Astrocyte of the cerebellum (primary cell): Measurements from ENCODE around the gene CNTNAP2.

Experiments used
- DNase-seq: peaks from one replicate; pipeline ENCODE4 v3.0.0-alpha.2; 2011; ENCODE audit warnings: low read depth
- H3K4me3 ChIP-seq: 2 replicates; pipeline ENCODE4 v1.5.1; 2011; ENCODE audit warnings: mild to moderate bottlenecking, low read depth, low read length, moderate library complexity
- in situ Hi-C: cut with HindIII; loops from 2 replicates; pipeline ENCODE4 v1.10.0; 2017; ENCODE audit warnings: low sequenced_read_pairs
- TF ChIP-seq, protein P1 (sequence below): IDR thresholded peaks from 2 replicates; pipeline ENCODE4 v1.5.1; 2012; ENCODE audit warnings: low read length, low read depth, moderate library complexity, mild to moderate bottlenecking; ENCODE audit errors: missing control alignments

The CNTNAP2 gene

DNA sequence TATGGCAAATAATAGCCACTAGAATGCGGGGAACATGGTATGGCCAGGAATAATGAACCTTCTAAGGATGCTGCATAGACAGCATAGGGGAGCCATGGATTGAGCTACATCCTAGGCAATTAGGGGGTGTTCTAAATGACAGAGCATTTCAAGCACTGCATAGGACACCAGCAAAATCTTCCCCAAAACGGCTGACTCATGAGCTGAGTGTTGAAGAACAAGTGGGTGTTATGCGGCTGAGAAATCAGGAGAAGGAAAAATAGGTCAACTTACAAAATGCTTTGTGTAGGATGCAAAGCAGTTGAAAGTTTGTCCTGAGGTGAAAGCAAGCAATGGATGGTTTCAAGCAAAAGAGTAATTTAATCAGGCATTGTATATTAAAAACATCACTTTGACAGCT is 1450.4 kb downstream of the CNTNAP2 start:
- no peak for DNase-seq
- H3K4me3 ChIP-seq = no peak overlapping the region
- in situ Hi-C loops = no loop called here
- TF ChIP-seq, protein P1, sequence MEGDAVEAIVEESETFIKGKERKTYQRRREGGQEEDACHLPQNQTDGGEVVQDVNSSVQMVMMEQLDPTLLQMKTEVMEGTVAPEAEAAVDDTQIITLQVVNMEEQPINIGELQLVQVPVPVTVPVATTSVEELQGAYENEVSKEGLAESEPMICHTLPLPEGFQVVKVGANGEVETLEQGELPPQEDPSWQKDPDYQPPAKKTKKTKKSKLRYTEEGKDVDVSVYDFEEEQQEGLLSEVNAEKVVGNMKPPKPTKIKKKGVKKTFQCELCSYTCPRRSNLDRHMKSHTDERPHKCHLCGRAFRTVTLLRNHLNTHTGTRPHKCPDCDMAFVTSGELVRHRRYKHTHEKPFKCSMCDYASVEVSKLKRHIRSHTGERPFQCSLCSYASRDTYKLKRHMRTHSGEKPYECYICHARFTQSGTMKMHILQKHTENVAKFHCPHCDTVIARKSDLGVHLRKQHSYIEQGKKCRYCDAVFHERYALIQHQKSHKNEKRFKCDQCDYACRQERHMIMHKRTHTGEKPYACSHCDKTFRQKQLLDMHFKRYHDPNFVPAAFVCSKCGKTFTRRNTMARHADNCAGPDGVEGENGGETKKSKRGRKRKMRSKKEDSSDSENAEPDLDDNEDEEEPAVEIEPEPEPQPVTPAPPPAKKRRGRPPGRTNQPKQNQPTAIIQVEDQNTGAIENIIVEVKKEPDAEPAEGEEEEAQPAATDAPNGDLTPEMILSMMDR = no peak

DNA sequence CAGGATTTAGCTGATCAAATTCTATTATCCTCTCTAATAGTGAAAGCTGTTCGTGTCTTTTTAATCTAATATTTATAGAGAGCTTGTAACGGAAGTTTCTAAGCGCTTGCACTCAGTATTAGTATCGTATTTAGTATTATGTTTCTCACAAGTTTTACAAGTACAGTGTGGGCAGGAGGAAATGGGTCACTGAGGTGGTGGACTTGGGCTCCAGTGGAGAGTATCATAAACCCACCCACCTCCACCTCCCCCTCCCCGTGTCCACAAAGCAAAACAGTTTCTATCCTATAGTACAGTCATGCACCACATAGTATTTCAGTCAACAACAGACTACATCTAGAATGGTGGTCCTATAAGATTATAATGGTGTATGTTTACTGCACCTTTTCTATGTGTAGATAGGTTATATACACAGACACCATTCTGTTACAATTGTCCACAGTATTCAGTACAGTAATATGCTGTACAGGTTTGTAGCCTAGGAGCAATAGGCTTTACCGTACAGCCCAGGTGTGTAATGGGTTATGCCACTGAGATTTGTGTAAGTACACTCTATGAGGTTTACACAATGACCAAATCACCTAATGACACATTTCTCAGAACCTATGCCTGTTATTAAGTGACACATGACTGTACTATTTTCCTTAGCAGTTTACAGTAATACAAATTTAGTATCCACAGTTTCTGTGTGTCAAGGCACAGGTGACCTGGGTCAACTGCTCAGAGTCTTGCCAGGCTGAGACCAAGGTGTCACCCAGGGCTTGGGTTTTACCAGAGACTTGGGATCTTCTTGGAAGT is 1452.7 kb downstream of the CNTNAP2 start:
- no peak for DNase-seq
- no peak overlapping the region for H3K4me3 ChIP-seq
- TF ChIP-seq, protein P1 = no peak
- in situ Hi-C loops = no loop called here

DNA sequence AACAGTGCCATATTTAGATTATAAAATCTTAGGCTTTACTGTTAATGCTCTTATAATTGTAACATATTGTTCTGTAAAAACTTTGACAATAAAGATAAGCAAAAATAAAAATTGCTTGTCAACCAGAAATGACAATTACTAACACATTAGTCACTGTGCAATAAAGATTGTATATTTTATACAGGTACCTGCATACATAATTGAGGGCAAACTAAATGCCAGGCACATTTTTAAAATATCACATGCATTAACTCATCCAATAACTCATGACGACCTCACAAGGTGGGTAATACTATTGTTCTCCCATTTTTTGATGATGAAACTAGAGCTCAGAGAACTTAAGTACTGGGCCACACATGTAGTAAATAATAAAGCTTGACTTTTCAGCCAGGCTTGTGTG is 1453.8 kb downstream of the CNTNAP2 start:
- no peak overlapping the region for H3K4me3 ChIP-seq
- TF ChIP-seq, protein P1 = no peak
- DNase-seq = no peak
- in situ Hi-C loops = loop anchor here (5.0 kb wide), 1 partner anchor 48 kb away; no protein-coding TSS in a partner anchor

DNA sequence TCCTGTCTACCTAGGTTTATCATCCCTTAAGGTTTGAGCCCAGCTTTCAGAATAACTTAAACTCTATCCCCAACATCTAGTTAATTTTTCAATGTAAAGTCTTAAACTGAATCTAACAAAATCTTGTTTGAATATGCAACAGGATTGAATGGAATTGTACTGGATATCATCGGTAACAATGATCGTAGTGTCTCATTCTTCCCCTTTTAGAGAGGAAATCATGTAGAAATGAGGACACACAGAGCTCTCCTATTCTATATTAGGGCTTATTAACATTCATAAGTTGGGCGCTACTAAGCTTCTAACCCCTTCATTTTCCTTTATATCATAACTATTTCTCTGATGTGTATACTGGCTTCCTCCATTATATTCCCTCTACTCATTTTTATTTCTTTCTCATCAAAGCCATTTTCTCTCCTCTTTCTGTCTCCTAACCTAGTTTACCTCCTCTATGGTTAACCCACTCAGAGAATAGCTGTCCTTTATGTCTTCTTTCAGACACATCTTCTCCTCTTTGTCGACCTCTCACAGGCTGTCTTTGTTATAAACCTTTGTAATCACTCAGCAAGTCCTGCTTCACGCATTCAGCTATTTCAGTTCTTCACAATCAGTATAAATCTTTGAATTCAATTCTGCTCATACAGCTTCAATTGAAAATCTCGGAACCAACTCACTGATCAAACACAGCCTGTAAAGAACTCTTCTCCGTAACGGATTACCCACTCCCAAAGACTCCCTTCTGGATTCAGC is 1455.0 kb downstream of the CNTNAP2 start:
- in situ Hi-C loops = loop anchor here (5.0 kb wide), 1 partner anchor 49 kb away; no protein-coding TSS in a partner anchor
- H3K4me3 ChIP-seq = no peak overlapping the region
- TF ChIP-seq, protein P1 = no peak
- DNase-seq = no peak

DNA sequence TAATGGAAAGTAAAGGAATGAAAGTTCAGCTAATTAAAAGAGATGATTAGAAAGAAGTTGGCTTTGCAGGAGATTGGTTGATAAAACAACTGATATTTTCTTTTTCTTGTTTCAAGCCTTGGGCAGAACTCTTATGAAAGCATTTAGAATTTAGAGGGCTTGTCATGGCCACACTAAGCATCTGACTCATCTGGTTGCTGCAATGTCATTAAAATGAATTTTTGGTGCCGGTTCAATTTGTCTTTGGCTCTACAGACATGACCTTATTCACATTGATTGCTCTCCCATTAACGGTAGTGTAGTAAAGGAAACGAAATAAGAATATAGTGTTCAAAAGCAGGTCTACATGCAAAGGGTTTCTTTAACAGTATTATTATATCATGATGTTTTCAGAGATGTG is 1461.6 kb downstream of the CNTNAP2 start:
- in situ Hi-C loops = no loop called here
- DNase-seq = no peak
- TF ChIP-seq, protein P1 = no peak
- H3K4me3 ChIP-seq = no peak overlapping the region

DNA sequence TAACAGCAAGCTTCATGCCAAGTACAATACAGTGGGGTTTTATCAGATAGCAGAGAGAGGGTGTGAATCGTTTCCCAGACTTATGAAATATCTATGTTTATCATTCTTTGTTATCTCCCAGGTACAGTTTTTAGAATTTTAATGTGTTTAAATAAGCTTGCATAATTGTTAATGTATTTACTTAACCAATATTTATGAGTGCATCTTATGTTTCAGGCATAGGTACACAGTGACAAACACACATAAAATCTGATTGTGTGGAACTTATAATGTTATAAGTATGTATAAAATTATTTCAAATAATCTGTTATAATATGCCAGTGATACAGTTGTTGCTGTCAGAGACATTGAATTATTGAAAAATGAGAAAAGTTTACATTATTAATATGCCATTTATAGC is 1462.5 kb downstream of the CNTNAP2 start:
- no peak overlapping the region for H3K4me3 ChIP-seq
- TF ChIP-seq, protein P1 = no peak
- no peak for DNase-seq
- in situ Hi-C loops = no loop called here
